Astrocyte (in vitro differentiated cells and primary cell): Measurements from ENCODE around the gene TRIM67. TPM values are rescaled to one million over a fixed set of nuclear protein-coding genes. Genes with fewer than 3 reads are reported as not detected.

ENCODE experiments used
- DNase-seq: peaks from one replicate; pipeline ENCODE4 v3.0.0-alpha.2; 2010; ENCODE audit warnings: low read depth
- FAIRE-seq: peaks from 2 replicates; lab custom pipeline; 2011; peaks lifted over from hg19 to GRCh38; lab: Jason Lieb, UNC
- H2AFZ ChIP-seq: 2 replicates; pipeline ENCODE4 v1.6.0; 2012; ENCODE audit warnings: low read depth, low read length, inconsistent platforms
- H3K27ac ChIP-seq: 2 replicates; pipeline ENCODE4 v1.5.1; 2011; ENCODE audit warnings: low read depth, low read length, inconsistent platforms
- H3K27me3 ChIP-seq: 2 replicates; pipeline ENCODE4 v1.6.0; 2011; ENCODE audit warnings: low read length, inconsistent platforms; ENCODE audit not compliant: insufficient read depth
- H3K36me3 ChIP-seq: 2 replicates; pipeline ENCODE4 v1.5.1; 2011; ENCODE audit warnings: low read length, inconsistent platforms; ENCODE audit not compliant: insufficient read depth
- H3K4me1 ChIP-seq: 2 replicates; pipeline ENCODE4 v1.5.1; 2011; ENCODE audit warnings: low read length, inconsistent platforms; ENCODE audit not compliant: insufficient read depth
- H3K4me2 ChIP-seq: 2 replicates; pipeline ENCODE4 v1.6.0; 2012; ENCODE audit warnings: low read length, inconsistent platforms
- H3K4me3 ChIP-seq: 2 replicates; pipeline ENCODE4 v1.5.1; 2011; ENCODE audit warnings: low read depth, mild to moderate bottlenecking, low read length, inconsistent platforms; ENCODE audit not compliant: insufficient read depth
- H3K79me2 ChIP-seq: 2 replicates; pipeline ENCODE4 v1.6.0; 2012; ENCODE audit warnings: mild to moderate bottlenecking, low read length, inconsistent platforms; ENCODE audit not compliant: insufficient read depth
- H3K9ac ChIP-seq: 2 replicates; pipeline ENCODE4 v1.6.0; 2012; ENCODE audit warnings: mild to moderate bottlenecking, low read length, inconsistent platforms
- H3K9me3 ChIP-seq: 2 replicates; pipeline ENCODE4 v1.5.1; 2012; ENCODE audit warnings: low read depth, mild to moderate bottlenecking, low read length, inconsistent platforms; ENCODE audit not compliant: insufficient read depth
- H4K20me1 ChIP-seq: 2 replicates; pipeline ENCODE4 v1.6.0; 2012; ENCODE audit warnings: low read length, inconsistent platforms; ENCODE audit not compliant: insufficient read depth
- H3K27ac Mint-ChIP-seq: one replicate; pipeline ENCODE4 v1.8.0; 2021; ENCODE audit warnings: mild to moderate bottlenecking, mixed read lengths; ENCODE audit not compliant: unreplicated experiment
- H3K27me3 Mint-ChIP-seq: one replicate; pipeline ENCODE4 v1.8.0; 2021; ENCODE audit warnings: low read depth, mixed read lengths; ENCODE audit not compliant: unreplicated experiment
- H3K36me3 Mint-ChIP-seq: one replicate; pipeline ENCODE4 v1.8.0; 2021; ENCODE audit warnings: low read depth, mixed read lengths; ENCODE audit not compliant: unreplicated experiment
- H3K4me1 Mint-ChIP-seq: one replicate; pipeline ENCODE4 v1.8.0; 2021; ENCODE audit warnings: low read depth, mixed read lengths; ENCODE audit not compliant: unreplicated experiment
- H3K4me3 Mint-ChIP-seq: one replicate; pipeline ENCODE4 v1.8.0; 2021; ENCODE audit warnings: mild to moderate bottlenecking, moderate library complexity, mixed read lengths; ENCODE audit not compliant: unreplicated experiment
- H3K9me3 Mint-ChIP-seq: one replicate; pipeline ENCODE4 v1.8.0; 2021; ENCODE audit warnings: mild to moderate bottlenecking, mixed read lengths; ENCODE audit not compliant: unreplicated experiment
- CTCF ChIP-seq: IDR thresholded peaks from 2 replicates; pipeline ENCODE4 v1.5.1; 2011; ENCODE audit warnings: low read depth, mild to moderate bottlenecking, inconsistent platforms, low read length, moderate library complexity; ENCODE audit not compliant: insufficient read depth
- EZH2 ChIP-seq: IDR thresholded peaks from 2 replicates; pipeline ENCODE4 v1.6.1; 2012; ENCODE audit warnings: mild to moderate bottlenecking, low read length, inconsistent platforms; ENCODE audit not compliant: insufficient read depth
- total RNA-seq: library from RNA; stranded (reverse); gene quantifications from 2 replicates; pipeline ENCODE4 v1.2.1, GENCODE V29; 2021

Gene TRIM67
- total RNA-seq, 1 donor from 2014 or later, result 0.89 TPM

DNA sequence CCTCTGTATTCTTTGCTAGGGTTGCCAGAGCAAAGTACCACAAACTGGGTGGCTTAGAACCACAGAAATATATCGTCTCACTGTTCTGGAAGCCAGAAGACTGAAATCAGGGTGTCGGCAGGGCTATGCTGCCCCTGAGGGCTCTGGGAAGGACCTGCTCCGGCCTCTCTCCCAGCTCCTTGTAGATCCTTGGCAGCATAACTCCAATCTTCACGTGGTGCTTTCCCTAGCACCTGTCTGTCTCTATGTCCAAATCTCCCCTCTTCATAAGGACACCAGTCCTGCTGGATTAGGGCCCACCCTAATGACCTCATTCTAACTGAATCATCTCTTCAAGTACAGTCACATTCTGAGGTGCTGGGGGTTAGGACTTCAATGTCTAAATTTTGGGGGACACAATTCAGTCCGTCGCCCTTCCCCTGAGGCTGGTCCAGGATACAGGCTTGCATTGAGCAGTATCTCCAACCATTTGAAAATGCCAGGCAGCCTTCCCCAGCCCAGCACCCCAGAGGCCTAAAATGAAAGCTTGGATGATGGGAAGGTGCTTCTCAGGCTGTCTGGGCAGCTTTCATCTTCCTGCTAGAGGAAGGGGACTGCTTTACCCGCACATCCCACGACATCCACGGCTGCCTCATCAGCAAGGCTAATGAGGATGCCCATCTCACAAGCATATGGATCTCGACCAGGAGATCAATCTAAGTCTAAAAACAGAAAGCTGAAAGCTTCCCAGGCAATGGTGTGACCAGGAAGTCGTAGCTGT lies 24.7 kb downstream of the TRIM67 start:
- Histone ChIP-seq H3K9ac (no peak overlapping the region), H2AFZ (no peak overlapping the region), H4K20me1 (no peaks in the 10 kb centered on the region), H3K27ac (no peak overlapping the region), H3K36me3 (no peaks in the 10 kb centered on the region), H3K27me3 (peaks cover 29% of the 10 kb centered on the region), H3K9me3 (peaks cover 9% of the 10 kb centered on the region), H3K4me1 (no peaks in the 10 kb centered on the region), H3K4me3 (no peak overlapping the region), H3K4me2 (no peak overlapping the region), H3K79me2 (no peaks in the 10 kb centered on the region)
- no peak for DNase-seq
- Mint-ChIP-seq H3K27ac (no peak overlapping the region), H3K9me3 (peaks cover 23% of the 10 kb centered on the region), H3K27me3 (peaks cover 42% of the 10 kb centered on the region), H3K36me3 (peaks cover 12% of the 10 kb centered on the region), H3K4me3 (no peak overlapping the region), H3K4me1 (no peaks in the 10 kb centered on the region)
- TF ChIP-seq CTCF (no peak), EZH2 (no peak)
- FAIRE-seq, result no peak

DNA sequence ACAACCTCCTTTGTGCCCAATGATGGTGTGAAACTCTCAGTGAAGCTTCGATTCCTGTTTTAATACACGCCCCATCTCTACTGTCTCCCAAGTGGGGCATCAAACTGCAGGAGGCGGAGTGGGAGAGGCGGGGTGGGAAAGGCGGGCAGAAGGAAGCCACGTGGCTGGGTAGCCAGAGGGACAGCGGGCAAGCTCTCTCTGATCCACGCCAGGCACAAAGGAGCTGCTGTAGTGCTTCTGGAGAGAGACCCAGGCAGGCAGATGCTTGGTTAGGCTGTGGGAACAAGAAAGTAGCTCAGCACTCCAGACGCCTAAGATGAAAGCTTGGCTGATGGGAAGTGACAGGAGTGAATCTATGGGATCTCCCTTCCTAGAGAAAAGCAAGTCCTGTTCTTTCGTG lies 25.7 kb downstream of the TRIM67 start:
- H3K36me3 Mint-ChIP-seq, result peaks cover 12% of the 10 kb centered on the region
- no peaks in the 10 kb centered on the region for H3K36me3 ChIP-seq
- TF ChIP-seq EZH2, result no peak
- TF ChIP-seq CTCF, result no peak
- H3K27ac Mint-ChIP-seq, result no peak overlapping the region
- no peaks in the 10 kb centered on the region for H3K4me1 ChIP-seq
- peaks cover 20% of the 10 kb centered on the region for H3K9me3 Mint-ChIP-seq
- no peak overlapping the region for H3K4me3 Mint-ChIP-seq
- no peak for DNase-seq
- no peaks in the 10 kb centered on the region for H4K20me1 ChIP-seq
- no peak overlapping the region for H3K4me2 ChIP-seq
- H3K9me3 ChIP-seq, result peaks cover 9% of the 10 kb centered on the region
- peaks cover 46% of the 10 kb centered on the region for H3K27me3 Mint-ChIP-seq
- no peak overlapping the region for H3K9ac ChIP-seq
- H3K4me1 Mint-ChIP-seq, result no peaks in the 10 kb centered on the region
- no peak overlapping the region for H2AFZ ChIP-seq
- peaks cover 23% of the 10 kb centered on the region for H3K27me3 ChIP-seq
- H3K79me2 ChIP-seq, result no peaks in the 10 kb centered on the region
- H3K4me3 ChIP-seq, result no peak overlapping the region
- no peak overlapping the region for H3K27ac ChIP-seq
- no peak for FAIRE-seq

DNA sequence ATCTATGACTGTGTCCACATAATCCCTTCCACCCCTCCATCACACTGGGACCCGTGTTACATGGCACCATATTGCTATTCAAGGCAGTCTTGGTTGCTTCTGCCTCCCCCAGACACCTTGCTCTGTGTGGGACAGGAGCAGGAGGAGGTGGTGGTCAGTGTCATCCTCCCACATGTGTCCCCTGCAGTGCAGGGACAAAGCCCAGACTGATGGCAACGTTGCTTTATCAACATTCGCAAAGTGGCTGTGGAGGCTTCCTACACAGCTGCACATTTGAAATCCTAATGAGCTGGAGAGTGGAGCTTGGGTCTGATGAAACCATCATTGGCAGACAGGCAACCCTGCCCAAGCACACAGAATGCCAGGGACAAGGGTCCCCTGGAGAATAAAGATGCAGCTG lies 26.2 kb downstream of the TRIM67 start:
- FAIRE-seq (no peak), DNase-seq (no peak)
- Histone ChIP-seq H2AFZ (no peak overlapping the region), H3K9ac (no peak overlapping the region), H3K4me2 (no peak overlapping the region), H4K20me1 (no peaks in the 10 kb centered on the region), H3K4me3 (no peak overlapping the region), H3K79me2 (no peaks in the 10 kb centered on the region), H3K27me3 (peaks cover 22% of the 10 kb centered on the region), H3K27ac (no peak overlapping the region), H3K36me3 (no peaks in the 10 kb centered on the region), H3K9me3 (peaks cover 9% of the 10 kb centered on the region), H3K4me1 (no peaks in the 10 kb centered on the region)
- Mint-ChIP-seq H3K27ac (no peak overlapping the region), H3K4me1 (no peaks in the 10 kb centered on the region), H3K9me3 (peaks cover 20% of the 10 kb centered on the region), H3K27me3 (peaks cover 46% of the 10 kb centered on the region), H3K36me3 (peaks cover 12% of the 10 kb centered on the region), H3K4me3 (no peak overlapping the region)
- TF ChIP-seq CTCF, result no peak
